Stomach smooth muscle (tissue), 2 donors: ENCODE measurements around the gene CIRBP.

Source experiments
- H3K27ac ChIP-seq: one replicate; pipeline ENCODE4 v1.7.0; 2013; ENCODE audit warnings: mild to moderate bottlenecking, low read length, inconsistent platforms
- H3K27me3 ChIP-seq, 2 donors: one replicate each; pipeline ENCODE4 v1.7.0; 2013; ENCODE audit warnings: low read length in 2 of 2; ENCODE audit not compliant: insufficient read depth in 2 of 2, control insufficient read depth in 1 of 2
- H3K36me3 ChIP-seq, 2 donors: one replicate each; pipeline ENCODE4 v1.7.0; 2013; ENCODE audit warnings: low read length in 2 of 2; ENCODE audit not compliant: control insufficient read depth in 2 of 2, insufficient read depth in 2 of 2
- H3K4me1 ChIP-seq: one replicate; pipeline ENCODE4 v1.7.0; 2013; ENCODE audit warnings: low read length; ENCODE audit not compliant: control insufficient read depth, insufficient read depth
- H3K4me3 ChIP-seq, 2 donors: one replicate each; pipeline ENCODE4 v1.7.0; 2013; ENCODE audit warnings: low read length in 2 of 2
- H3K9ac ChIP-seq, 2 donors: one replicate each; pipeline ENCODE4 v1.7.0; 2013; ENCODE audit warnings: low read length in 2 of 2, mild to moderate bottlenecking in 1 of 2
- H3K9me3 ChIP-seq, 2 donors: one replicate each; pipeline ENCODE4 v1.7.0; 2013; ENCODE audit warnings: low read length in 2 of 2; ENCODE audit not compliant: control insufficient read depth in 2 of 2
- donor health status: healthy.
- donor health status: Pancreatic carcinoma.

CIRBP gene

GRCh38 chr19:1272423-1273262 is 3.5 kb downstream of the CIRBP start:
- Histone ChIP-seq H3K27ac (peak overlapping the region; percentile 87), H3K9me3 (no peaks in the 10 kb centered on the region), H3K36me3 (peaks cover 34 to 35% of the 10 kb centered on the region in 2 donors), H3K9ac (peak overlapping the region; percentile 36 to 42), H3K4me3 (peak overlapping the region in 1 of 2 donors; percentile 90), H3K4me1 (peaks cover 78% of the 10 kb centered on the region), H3K27me3 (no peaks in the 10 kb centered on the region)

DNA sequence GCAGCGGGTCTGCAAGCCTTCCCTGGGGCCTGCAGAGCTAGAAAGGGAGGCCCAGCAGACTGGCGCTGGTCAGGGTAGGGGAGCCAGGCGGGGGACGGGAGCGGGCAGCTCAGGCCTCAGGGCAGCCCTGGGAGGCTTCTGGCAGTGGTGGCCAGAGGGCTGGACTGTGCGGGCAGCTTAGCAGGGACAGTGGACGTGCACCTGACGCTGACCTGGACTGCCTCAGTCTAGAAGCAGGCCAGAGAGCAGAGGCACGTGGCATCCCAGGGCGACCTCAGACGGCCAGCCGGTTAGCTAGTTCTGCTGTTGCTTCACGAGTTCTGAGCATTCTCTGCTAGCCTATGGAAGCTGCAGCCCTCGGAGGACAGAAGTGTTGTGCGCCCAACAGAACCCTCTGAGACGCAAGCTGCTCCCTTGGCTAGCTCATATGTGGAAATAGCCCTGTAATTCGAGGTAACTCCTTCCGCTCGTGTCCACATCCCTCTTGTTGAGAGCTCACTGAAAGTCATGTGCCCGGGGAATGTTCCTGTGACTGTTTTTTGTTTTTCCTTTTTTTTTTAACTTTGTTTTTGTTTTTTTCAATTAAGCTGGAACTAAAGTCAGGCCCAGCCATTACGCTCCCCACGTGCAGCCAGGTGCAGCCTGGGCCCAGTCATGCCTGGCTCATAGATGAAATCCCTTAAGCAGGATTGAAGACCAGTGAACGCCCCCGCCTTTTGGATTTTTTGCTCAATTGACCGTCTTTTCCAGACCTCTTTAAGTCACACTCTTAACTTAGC is 4.3 kb downstream of the CIRBP start:
- no peaks in the 10 kb centered on the region for H3K27me3 ChIP-seq
- H3K4me1 ChIP-seq, result peaks cover 70% of the 10 kb centered on the region
- H3K27ac ChIP-seq, result peak overlapping the region; percentile 87
- H3K9me3 ChIP-seq, result no peaks in the 10 kb centered on the region
- no peak overlapping the region for H3K9ac ChIP-seq
- H3K4me3 ChIP-seq, result peak overlapping the region in 1 of 2 donors; percentile 40
- peaks cover 34 to 35% of the 10 kb centered on the region in 2 donors for H3K36me3 ChIP-seq

GRCh38 chr19:1274081-1274851 is 5.1 kb downstream of the CIRBP start:
- H3K9ac ChIP-seq, result peak overlapping the region in 1 of 2 donors; percentile 34
- H3K27me3 ChIP-seq, result no peaks in the 10 kb centered on the region
- no peaks in the 10 kb centered on the region for H3K9me3 ChIP-seq
- peaks cover 38 to 39% of the 10 kb centered on the region in 2 donors for H3K36me3 ChIP-seq
- H3K4me3 ChIP-seq, result peak overlapping the region; percentile 26 to 85
- peak overlapping the region; percentile 87 for H3K27ac ChIP-seq
- H3K4me1 ChIP-seq, result peaks cover 66% of the 10 kb centered on the region

DNA sequence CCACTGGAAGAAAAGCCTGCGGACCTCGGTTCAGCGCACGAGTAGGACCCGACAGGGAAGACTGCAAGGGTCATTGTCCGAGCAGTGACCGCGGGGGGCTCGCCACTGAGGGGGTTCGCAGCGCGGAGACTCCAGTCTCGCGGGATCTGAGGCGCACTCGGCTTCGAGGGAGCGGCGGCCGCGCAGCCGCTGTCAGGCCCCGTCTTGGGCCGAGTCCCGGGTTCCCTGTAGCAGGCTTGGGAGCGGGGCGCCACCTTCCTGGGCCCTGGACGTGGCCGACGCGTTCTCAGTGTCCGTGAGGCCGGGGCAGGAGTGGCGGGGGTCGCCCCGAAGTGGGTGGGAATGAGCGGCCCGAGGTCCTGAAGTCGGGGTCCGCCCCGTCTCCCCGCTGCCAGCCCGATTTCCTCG is 5.7 kb downstream of the CIRBP start:
- Histone ChIP-seq H3K36me3 (peaks cover 38 to 41% of the 10 kb centered on the region in 2 donors), H3K4me3 (peak overlapping the region; percentile 26 to 85), H3K9ac (peak overlapping the region in 1 of 2 donors; percentile 34), H3K9me3 (no peaks in the 10 kb centered on the region), H3K27ac (peak overlapping the region; percentile 87), H3K4me1 (peaks cover 67% of the 10 kb centered on the region), H3K27me3 (no peaks in the 10 kb centered on the region)

GRCh38 chr19:1275260-1275975 is 6.3 kb downstream of the CIRBP start, which contains the start of gene FAM174C:
Gene FAM174C, plus strand, starts transcription at chr19:1275530. Its CDS starts 20 bp downstream, at chr19:1275550.
- H3K27me3 ChIP-seq, result no peaks in the 10 kb centered on the region
- H3K27ac ChIP-seq, result peak within 1 kb of the TSS; percentile 87
- peaks cover 62% of the 10 kb centered on the region for H3K4me1 ChIP-seq
- H3K9me3 ChIP-seq, result no peaks in the 10 kb centered on the region
- peak within 1 kb of the TSS; percentile 73 to 86 for H3K9ac ChIP-seq
- peaks cover 38 to 41% of the 10 kb centered on the region in 2 donors for H3K36me3 ChIP-seq
- H3K4me3 ChIP-seq, result peak within 1 kb of the TSS; percentile 77 to 85

GRCh38 chr19:1275976-1276627 is 7.0 kb downstream of the CIRBP start:
- Histone ChIP-seq H3K4me1 (peaks cover 55% of the 10 kb centered on the region), H3K4me3 (peak overlapping the region; percentile 77 to 85), H3K9me3 (no peaks in the 10 kb centered on the region), H3K9ac (peak overlapping the region; percentile 73 to 86), H3K27ac (peak overlapping the region; percentile 87), H3K36me3 (peaks cover 34 to 38% of the 10 kb centered on the region in 2 donors), H3K27me3 (no peaks in the 10 kb centered on the region)

- peaks cover 33 to 35% of the 10 kb centered on the region in 2 donors for H3K36me3 ChIP-seq
- H3K27me3 ChIP-seq, result no peaks in the 10 kb centered on the region
- peak overlapping the region; percentile 77 to 85 for H3K4me3 ChIP-seq
- no peak overlapping the region for H3K9ac ChIP-seq
- H3K27ac ChIP-seq, result peak overlapping the region; percentile 87
- H3K4me1 ChIP-seq, result peaks cover 50% of the 10 kb centered on the region
- no peaks in the 10 kb centered on the region for H3K9me3 ChIP-seq
Observed at GRCh38 chr19:1276628-1277022, 7.5 kb downstream of the CIRBP start.

- no peaks in the 10 kb centered on the region for H3K27me3 ChIP-seq
- no peaks in the 10 kb centered on the region for H3K9me3 ChIP-seq
- no peak overlapping the region for H3K9ac ChIP-seq
- H3K4me3 ChIP-seq, result no peak overlapping the region
- peaks cover 45% of the 10 kb centered on the region for H3K4me1 ChIP-seq
- peaks cover 29 to 30% of the 10 kb centered on the region in 2 donors for H3K36me3 ChIP-seq
- peak overlapping the region; percentile 87 for H3K27ac ChIP-seq
Observed at GRCh38 chr19:1277061-1277460, 7.9 kb downstream of the CIRBP start.

- H3K9ac ChIP-seq, result no peak overlapping the region
- peaks cover under 1 to 5% of the 10 kb centered on the region in 2 donors for H3K27me3 ChIP-seq
- no peaks in the 10 kb centered on the region for H3K9me3 ChIP-seq
- H3K36me3 ChIP-seq, result peaks cover 20 to 21% of the 10 kb centered on the region in 2 donors
- peaks cover 35% of the 10 kb centered on the region for H3K4me1 ChIP-seq
- no peak overlapping the region for H3K4me3 ChIP-seq
- H3K27ac ChIP-seq, result no peak overlapping the region
Observed at GRCh38 chr19:1278074-1278473, 8.9 kb downstream of the CIRBP start.
